ENCODE data around the gene RBM4B.

The RBM4B gene

GRCh38 chr11:66639066-66639813, 38.4 kb downstream of the RBM4B start:
- no peak for DNase-seq

- peak; percentile 99 for DNase-seq
Observed at GRCh38 chr11:66638177-66639065, 39.3 kb downstream of the RBM4B start, which contains the start of gene RBM4. RBM4 (plus strand) TSS chr11:66638703; CDS start chr11:66639712, 1,009 bp downstream.

GRCh38 chr11:66637557-66638176, 40.0 kb downstream of the RBM4B start:
- no peak for DNase-seq

- no peak for DNase-seq
Observed at GRCh38 chr11:66636411-66636810, 41.3 kb downstream of the RBM4B start.

GRCh38 chr11:66632952-66633351, 44.7 kb downstream of the RBM4B start:
- no peak for DNase-seq

- no peak for DNase-seq
Observed at GRCh38 chr11:66631883-66632282, 45.8 kb downstream of the RBM4B start.

- DNase-seq: no peak
Observed at GRCh38 chr11:66629356-66629755, 48.3 kb downstream of the RBM4B start.

GRCh38 chr11:66628061-66628603, 49.6 kb downstream of the RBM4B start:
- DNase-seq: no peak

- DNase-seq: no peak
Observed at GRCh38 chr11:66626926-66627325, 50.8 kb downstream of the RBM4B start.

- no peak for DNase-seq
Observed at GRCh38 chr11:66626382-66626781, 51.3 kb downstream of the RBM4B start.

GRCh38 chr11:66625752-66626149, 51.9 kb downstream of the RBM4B start:
- DNase-seq: no peak

GRCh38 chr11:66625041-66625751, 52.5 kb downstream of the RBM4B start:
- no peak for DNase-seq

- no peak for DNase-seq
Observed at GRCh38 chr11:66624450-66624849, 53.2 kb downstream of the RBM4B start.

GRCh38 chr11:66619080-66619554, 58.6 kb downstream of the RBM4B start:
- DNase-seq: no peak

- DNase-seq: no peak
Observed at GRCh38 chr11:66617155-66617834, 60.4 kb downstream of the RBM4B start.

- DNase-seq: peak; percentile 97
Observed at GRCh38 chr11:66616379-66617154, 61.1 kb downstream of the RBM4B start, which contains the start of gene RBM14. RBM14 (plus strand) TSS chr11:66616630; CDS start chr11:66616721, 91 bp downstream.

Measured in NCI-H1048 (cell line).